Naive B cell (primary cell): ENCODE measurements around the gene CDH23. TPM values are rescaled to one million over a fixed set of nuclear protein-coding genes. Genes with fewer than 3 reads are reported as not detected.

ENCODE experiments used
- ATAC-seq, 2 donors: fragments of 150-1000 bp; cut with Tn5 transposase; 2 replicates each; pipeline ENCODE4 v1.10.0; 2021; ENCODE audit warnings: low read depth in 2 of 2, mild to moderate bottlenecking in 2 of 2, moderate library complexity in 2 of 2
- DNase-seq: peaks from one replicate; pipeline ENCODE4 v3.0.0; 2022
- H3K27ac Mint-ChIP-seq, 6 donors: one replicate each; pipeline ENCODE4 v1.8.0; 2020 to 2022; ENCODE audit warnings: mild to moderate bottlenecking in 6 of 6, mixed read lengths in 6 of 6, moderate library complexity in 5 of 6, inconsistent platforms in 2 of 6
- H3K27me3 Mint-ChIP-seq, 3 donors: one replicate each; pipeline ENCODE4 v1.8.0; 2021 to 2022; ENCODE audit warnings: mixed read lengths in 3 of 3, mild to moderate bottlenecking in 1 of 3
- H3K36me3 Mint-ChIP-seq, 2 donors: one replicate each; pipeline ENCODE4 v1.8.0; 2020 to 2022; ENCODE audit warnings: mixed read lengths in 2 of 2, inconsistent platforms in 1 of 2, mild to moderate bottlenecking in 1 of 2
- H3K4me1 Mint-ChIP-seq, 3 donors: one replicate each; pipeline ENCODE4 v1.8.0; 2020 to 2022; ENCODE audit warnings: mixed read lengths in 3 of 3, inconsistent platforms in 1 of 3, mild to moderate bottlenecking in 1 of 3, moderate library complexity in 1 of 3
- H3K4me3 Mint-ChIP-seq, 8 donors: one replicate each; pipeline ENCODE4 v1.8.0; 2020 to 2022; ENCODE audit warnings: mild to moderate bottlenecking in 8 of 8, mixed read lengths in 8 of 8, moderate library complexity in 8 of 8, inconsistent platforms in 2 of 8
- H3K9me3 Mint-ChIP-seq, 7 donors: one replicate each; pipeline ENCODE4 v1.8.0; 2020 to 2022; ENCODE audit warnings: mixed read lengths in 7 of 7, mild to moderate bottlenecking in 5 of 7, inconsistent platforms in 2 of 7, moderate library complexity in 1 of 7
- polyA plus RNA-seq, 6 donors: library from polyadenylated mRNA; unstranded; fragments of 300-500 nt; fragmentation: Illumina TruSeq; gene quantifications; one replicate each; pipeline ENCODE4 v1.2.3, GENCODE V29; 2021; ENCODE audit warnings: low read depth in 6 of 6

CDH23 gene
- polyA plus RNA-seq, 6 donors from 2014 or later, result 0.05 to 0.62 (median 0.21) TPM; not detected in 2

DNA sequence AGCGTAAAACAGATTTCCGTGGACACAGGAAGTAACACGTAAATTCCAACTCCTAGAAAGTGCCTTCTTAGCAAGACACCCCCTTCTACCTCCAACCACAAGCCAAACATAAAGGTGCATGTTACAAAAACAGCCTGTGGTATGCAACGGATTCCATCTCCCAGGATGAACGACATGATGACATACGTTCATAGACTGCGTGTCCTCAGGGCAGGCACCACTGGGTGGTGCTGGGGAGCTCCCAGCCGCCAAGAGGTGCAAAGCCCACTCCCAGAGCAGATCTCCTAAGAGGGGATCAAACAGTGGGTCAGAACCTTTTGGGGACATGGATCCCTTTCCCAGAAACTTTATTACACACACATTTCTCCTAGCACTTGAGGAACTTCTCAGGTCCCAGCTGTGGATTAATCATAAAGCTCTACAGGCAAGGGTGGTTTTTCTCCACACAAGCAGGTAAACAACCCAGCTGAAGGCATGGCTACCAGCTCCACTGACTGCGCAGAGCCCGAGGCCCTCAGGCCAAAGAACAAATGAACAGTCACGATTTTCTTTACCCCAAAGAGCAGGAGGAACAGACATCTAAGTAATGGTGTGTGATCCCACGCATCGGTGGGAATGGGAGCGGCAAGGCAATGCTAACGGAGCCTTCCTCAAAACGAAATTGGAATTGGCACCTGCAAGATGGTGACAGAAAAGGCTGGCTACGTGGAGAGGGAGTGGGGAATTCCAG lies 440.5 kb downstream of the CDH23 start:
- Mint-ChIP-seq H3K27me3 (no peaks in the 10 kb centered on the region), H3K9me3 (no peaks in the 10 kb centered on the region), H3K4me3 (peak overlapping the region; percentile 10 to 94 (median 84)), H3K27ac (peak overlapping the region; percentile 69 to 100 (median 99)), H3K4me1 (peaks cover 52 to 95% (median 95%) of the 10 kb centered on the region in 3 donors), H3K36me3 (peaks cover 0 to 5% of the 10 kb centered on the region in 2 donors)
- DNase-seq, result no peak
- no peak for ATAC-seq

DNA sequence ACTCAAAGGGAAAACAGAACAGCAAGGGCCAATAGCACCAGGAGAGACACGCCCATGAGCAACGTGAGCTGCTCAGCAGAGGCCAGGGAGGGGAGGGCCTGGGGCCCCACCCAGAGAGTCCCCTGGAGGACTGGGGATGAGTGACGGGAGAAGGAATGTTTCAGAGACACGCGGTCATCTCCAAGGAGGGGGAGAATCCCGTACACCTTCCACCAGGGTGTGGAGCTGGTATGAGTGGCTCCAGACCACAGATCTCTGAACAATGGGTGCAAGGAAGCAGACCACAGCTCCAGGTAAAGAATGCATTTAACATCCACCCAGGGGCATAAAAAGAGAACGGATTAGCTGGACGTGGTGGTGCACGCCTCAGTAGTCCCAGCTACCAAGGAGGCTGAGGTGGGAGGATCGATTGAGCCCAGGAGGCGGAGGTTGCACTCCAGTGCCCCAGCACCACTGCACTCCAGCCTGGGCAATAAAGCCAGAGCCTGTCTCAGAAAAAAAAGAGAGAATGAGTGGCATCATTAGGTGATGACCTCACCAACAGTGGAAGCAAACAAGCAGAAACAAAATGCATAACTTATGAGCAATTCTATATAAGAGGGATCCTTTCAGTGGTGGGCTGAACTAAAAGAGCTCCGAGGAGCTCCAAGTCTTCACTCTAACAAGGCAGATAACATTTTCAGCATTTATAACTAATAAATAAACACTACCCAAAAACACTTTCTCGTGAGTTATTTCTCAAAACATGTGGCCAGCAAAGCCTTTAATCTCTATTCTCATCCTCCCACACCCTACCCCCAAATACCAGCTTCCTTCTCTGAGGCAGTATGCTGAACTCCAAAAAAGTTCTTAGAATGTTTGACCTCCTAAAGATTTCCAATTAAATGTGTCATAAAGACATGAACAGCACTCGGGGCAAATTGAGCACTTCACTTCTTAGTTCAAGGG lies 441.8 kb downstream of the CDH23 start:
- Mint-ChIP-seq H3K36me3 (peaks cover 0 to 5% of the 10 kb centered on the region in 2 donors), H3K4me3 (peak overlapping the region in 6 of 8 donors; percentile 10 to 81 (median 50)), H3K9me3 (no peaks in the 10 kb centered on the region), H3K4me1 (peaks cover 60 to 95% (median 95%) of the 10 kb centered on the region in 3 donors), H3K27ac (peak overlapping the region in 5 of 6 donors; percentile 38 to 99 (median 75)), H3K27me3 (no peaks in the 10 kb centered on the region)
- DNase-seq (no peak), ATAC-seq (no peak)

DNA sequence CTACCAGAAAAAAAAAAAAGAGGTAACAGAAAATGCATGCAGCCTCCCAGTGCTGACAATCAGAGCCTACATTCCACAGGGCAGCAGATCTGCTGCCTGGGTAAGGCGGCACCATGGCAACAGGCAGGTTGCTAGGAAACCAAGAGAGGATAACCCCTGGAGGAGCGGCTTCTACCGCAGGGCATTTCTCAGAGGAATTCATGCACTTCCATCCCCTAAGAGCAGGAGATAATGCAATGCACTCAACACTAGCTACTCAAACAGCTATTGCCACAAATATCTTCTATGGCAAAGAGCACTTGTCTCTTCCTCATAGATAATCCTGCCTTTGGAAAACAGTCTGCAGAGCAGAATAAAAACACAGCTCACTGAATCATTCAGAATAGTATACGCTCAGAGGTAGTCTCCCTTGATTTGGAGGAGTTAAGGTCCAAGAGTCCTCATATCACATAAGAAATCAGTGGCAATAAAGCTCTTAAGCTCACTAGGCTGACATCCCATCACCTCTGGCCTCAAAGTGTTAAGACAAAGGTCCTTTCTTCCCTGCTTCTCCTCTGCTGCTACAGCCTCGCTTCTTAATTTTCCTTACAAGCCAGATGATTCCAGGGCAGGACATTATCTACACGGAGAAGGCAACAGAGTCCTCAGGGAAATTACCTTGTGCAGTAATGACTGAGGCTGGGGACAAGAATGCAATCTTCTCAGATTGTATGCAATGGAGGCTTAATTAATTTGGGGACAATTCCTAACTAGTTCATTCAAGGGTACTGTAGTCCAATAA lies 443.6 kb downstream of the CDH23 start:
- Mint-ChIP-seq H3K4me3 (peak overlapping the region in 1 of 8 donors; percentile 20), H3K9me3 (no peaks in the 10 kb centered on the region), H3K36me3 (peaks cover 0 to 5% of the 10 kb centered on the region in 2 donors), H3K4me1 (peaks cover 53 to 95% (median 85%) of the 10 kb centered on the region in 3 donors), H3K27me3 (no peaks in the 10 kb centered on the region), H3K27ac (peak overlapping the region in 5 of 6 donors; percentile 26 to 81 (median 43))
- ATAC-seq (no peak), DNase-seq (no peak)

DNA sequence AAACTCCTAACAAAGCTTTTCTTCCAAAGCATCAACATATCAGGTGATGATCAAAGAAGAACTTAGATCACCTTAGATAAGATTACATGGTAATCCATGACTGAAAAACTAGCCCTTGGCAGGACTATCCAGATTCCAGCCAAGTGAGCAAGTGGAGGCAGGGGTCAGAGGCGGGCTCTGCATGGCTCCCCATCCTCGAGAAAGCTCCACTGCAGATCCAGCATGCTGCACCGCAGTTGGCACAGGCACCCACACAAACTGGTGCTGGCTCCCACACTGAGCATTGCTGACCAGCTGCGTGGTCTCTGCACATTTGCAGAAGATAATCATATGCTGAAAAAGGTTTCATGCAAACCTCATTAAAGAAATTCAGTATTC lies 444.2 kb downstream of the CDH23 start:
- Mint-ChIP-seq H3K4me3 (no peak overlapping the region), H3K27ac (peak overlapping the region in 1 of 6 donors; percentile 39)

DNA sequence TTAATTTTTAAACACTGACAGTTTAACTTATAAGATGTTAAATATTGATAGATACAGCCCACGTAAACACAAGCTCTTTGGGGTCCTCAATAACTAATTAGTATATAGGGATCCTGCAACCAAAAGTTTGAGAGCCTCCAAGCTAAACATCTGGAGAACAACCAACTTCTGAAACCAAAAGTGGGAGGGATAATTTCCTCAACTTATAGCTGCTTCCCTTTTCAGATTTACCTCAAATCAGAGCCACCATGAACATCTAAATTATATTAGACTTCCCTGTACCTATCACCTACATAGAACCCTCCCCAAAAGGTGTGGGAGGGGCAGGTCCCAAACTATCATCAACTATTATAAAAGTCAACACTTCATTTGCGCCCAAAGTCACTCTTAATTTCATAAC lies 445.7 kb downstream of the CDH23 start:
- ATAC-seq (peak; percentile 72 to 74), DNase-seq (peak; percentile 36)
- Mint-ChIP-seq H3K4me3 (peak overlapping the region in 1 of 8 donors; percentile 45), H3K4me1 (peaks cover 43 to 89% (median 79%) of the 10 kb centered on the region in 3 donors), H3K36me3 (peaks cover 0 to 3% of the 10 kb centered on the region in 2 donors), H3K9me3 (no peaks in the 10 kb centered on the region), H3K27me3 (no peaks in the 10 kb centered on the region), H3K27ac (peak overlapping the region in 1 of 6 donors; percentile 39)

More for the DNA sequence above, 444.2 kb downstream of the CDH23 start:
- H3K9me3 Mint-ChIP-seq, result no peaks in the 10 kb centered on the region
- no peak for ATAC-seq
- peaks cover 50 to 91% (median 86%) of the 10 kb centered on the region in 3 donors for H3K4me1 Mint-ChIP-seq
- peaks cover 0 to 5% of the 10 kb centered on the region in 2 donors for H3K36me3 Mint-ChIP-seq
- no peak for DNase-seq
- H3K27me3 Mint-ChIP-seq, result no peaks in the 10 kb centered on the region

GRCh38 chr10:71842856-71843686 lies 446.4 kb downstream of the CDH23 start:
- Mint-ChIP-seq H3K4me1 (peaks cover 40 to 89% (median 79%) of the 10 kb centered on the region in 3 donors), H3K4me3 (no peak overlapping the region), H3K9me3 (no peaks in the 10 kb centered on the region), H3K27me3 (no peaks in the 10 kb centered on the region), H3K27ac (peak overlapping the region in 4 of 6 donors; percentile 24 to 79 (median 49)), H3K36me3 (no peaks in the 10 kb centered on the region)
- no peak for DNase-seq
- no peak for ATAC-seq

DNA sequence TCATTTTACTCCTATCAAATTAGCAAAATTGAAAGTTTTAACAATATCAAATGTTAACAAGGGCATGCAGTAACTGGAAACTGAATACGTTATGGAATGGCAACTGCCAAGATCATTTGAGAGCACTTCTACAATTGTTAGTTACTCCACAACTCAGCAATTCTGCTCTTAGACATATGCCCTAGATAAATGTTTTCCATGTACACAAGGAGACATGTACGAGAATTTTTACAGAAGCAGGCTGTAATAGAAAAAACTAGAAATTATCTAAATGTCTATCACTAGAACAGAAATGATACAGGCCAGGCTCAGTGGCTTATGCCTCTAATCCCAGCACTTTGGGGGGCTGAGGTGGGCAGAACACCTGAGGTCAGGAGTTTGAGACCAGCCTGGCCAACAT lies 447.4 kb downstream of the CDH23 start:
- DNase-seq (no peak), ATAC-seq (no peak)
- Mint-ChIP-seq H3K4me1 (peaks cover 33 to 89% (median 78%) of the 10 kb centered on the region in 3 donors), H3K4me3 (no peak overlapping the region), H3K27me3 (no peaks in the 10 kb centered on the region), H3K27ac (peak overlapping the region in 2 of 6 donors; percentile 38 to 59), H3K36me3 (no peaks in the 10 kb centered on the region), H3K9me3 (no peaks in the 10 kb centered on the region)

DNA sequence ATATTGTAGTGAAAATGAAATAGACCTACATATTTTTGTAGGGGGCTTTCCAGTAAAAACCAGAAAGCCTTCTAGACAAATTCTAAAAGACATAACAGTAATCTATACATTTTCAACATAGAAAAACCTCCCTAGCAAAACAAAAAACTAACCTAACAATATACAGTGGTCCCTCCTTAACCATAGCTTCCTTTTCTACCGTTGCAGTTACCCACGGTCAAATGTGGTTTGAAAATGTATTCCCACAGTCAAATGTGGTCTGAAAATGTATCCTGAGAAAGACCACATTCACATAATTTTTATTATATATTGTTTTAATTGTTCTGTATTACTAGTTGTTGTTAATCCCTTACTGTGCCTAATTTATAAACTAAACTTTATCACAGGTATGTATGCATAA lies 448.0 kb downstream of the CDH23 start:
- Mint-ChIP-seq H3K27ac (no peak overlapping the region), H3K4me1 (peaks cover 33 to 89% (median 76%) of the 10 kb centered on the region in 3 donors), H3K4me3 (peak overlapping the region in 1 of 8 donors; percentile 47), H3K27me3 (no peaks in the 10 kb centered on the region), H3K36me3 (no peaks in the 10 kb centered on the region), H3K9me3 (no peaks in the 10 kb centered on the region)
- ATAC-seq (no peak), DNase-seq (no peak)

DNA sequence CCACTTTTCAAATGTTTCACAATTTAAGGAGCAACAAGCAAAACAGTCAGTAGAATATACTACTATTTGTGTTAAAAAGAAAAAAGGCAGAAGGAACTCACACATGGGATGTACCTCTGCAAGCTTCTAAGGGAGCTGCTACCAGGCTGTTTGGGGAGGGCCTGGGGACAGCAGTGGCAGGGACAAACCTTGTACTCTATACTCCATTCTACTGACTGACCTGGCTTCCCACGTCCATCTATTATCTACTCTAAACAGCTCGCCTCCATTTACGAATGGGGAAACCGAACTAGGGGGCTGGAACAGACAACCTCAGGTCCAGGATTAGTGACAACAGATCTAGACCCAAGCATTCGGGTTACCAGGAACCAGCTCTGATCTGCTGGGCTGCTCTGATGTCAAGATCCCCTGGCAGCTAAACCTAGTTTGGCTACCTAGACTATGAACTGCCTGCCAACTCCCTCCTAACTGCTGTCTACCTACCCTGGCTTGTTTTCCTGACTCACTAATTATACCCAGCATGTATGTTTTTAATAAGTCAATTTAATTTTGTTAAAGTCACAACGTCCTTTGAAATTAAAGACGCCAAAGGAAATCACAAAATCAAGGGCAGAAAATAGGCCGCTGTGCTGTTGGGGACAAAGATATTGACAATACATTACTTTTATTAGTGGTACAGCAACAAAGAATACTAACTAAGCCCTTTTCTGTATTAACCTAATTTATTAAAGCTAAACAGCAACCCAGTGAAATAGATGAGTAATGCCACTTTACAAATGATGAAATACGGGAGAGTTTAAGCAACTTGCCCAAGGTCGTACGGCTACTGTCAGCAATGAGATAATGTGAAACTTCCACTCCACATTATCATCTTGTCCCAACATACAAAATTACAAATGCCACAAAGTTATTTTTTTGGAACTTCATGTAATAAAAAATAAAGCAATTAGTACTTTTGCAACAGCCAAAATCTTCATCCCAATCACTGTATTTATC lies 449.0 kb downstream of the CDH23 start:
- Mint-ChIP-seq H3K36me3 (no peaks in the 10 kb centered on the region), H3K4me3 (peak overlapping the region in 1 of 8 donors; percentile 47), H3K27ac (no peak overlapping the region), H3K4me1 (peaks cover 38 to 87% (median 75%) of the 10 kb centered on the region in 3 donors), H3K9me3 (no peaks in the 10 kb centered on the region), H3K27me3 (no peaks in the 10 kb centered on the region)
- DNase-seq, result no peak
- ATAC-seq, result no peak

GRCh38 chr10:71846816-71847215 lies 450.1 kb downstream of the CDH23 start:
- H3K4me3 Mint-ChIP-seq, result peak overlapping the region in 1 of 8 donors; percentile 35
- peak overlapping the region in 4 of 6 donors; percentile 39 to 79 (median 75) for H3K27ac Mint-ChIP-seq

DNA sequence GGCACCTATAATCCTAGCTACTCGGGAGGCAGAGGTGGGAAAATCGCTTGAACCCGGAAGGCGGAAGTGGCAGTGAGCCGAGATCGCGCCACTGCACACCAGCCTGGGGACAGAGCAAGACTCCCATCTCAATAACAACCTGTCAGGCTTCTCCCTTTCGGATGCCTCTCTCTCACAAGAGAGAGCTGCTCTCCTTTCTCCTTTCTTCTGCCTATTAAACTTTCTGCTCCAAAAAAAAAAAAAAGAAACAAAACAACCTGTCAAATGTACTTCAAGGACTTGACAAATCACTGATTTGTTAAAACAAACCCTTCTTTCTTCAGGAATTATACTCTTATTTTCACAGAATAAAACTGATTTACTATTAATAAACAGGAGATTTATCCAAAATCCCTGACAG lies 450.7 kb downstream of the CDH23 start:
- peak overlapping the region in 1 of 8 donors; percentile 93 for H3K4me3 Mint-ChIP-seq
- H3K36me3 Mint-ChIP-seq, result no peaks in the 10 kb centered on the region
- ATAC-seq (no peak), DNase-seq (no peak)
- peak overlapping the region in 1 of 6 donors; percentile 78 for H3K27ac Mint-ChIP-seq
- no peaks in the 10 kb centered on the region for H3K27me3 Mint-ChIP-seq
- no peaks in the 10 kb centered on the region for H3K9me3 Mint-ChIP-seq
- peaks cover 50 to 87% (median 76%) of the 10 kb centered on the region in 3 donors for H3K4me1 Mint-ChIP-seq

More at GRCh38 chr10:71846816-71847215, 450.1 kb downstream of the CDH23 start:
- H3K9me3 Mint-ChIP-seq, result no peaks in the 10 kb centered on the region
- DNase-seq (no peak), ATAC-seq (no peak)
- no peaks in the 10 kb centered on the region for H3K27me3 Mint-ChIP-seq
- H3K4me1 Mint-ChIP-seq, result peaks cover 45 to 84% (median 75%) of the 10 kb centered on the region in 3 donors
- no peaks in the 10 kb centered on the region for H3K36me3 Mint-ChIP-seq
